ENCODE data around the gene SLC16A3.
"Not testable (repeated sequence)": the region's sequence is repeated elsewhere in the genome, so short reads cannot be mapped to it uniquely, and the experiment has no call there.

SLC16A3 gene

GRCh38 chr17:82247856-82248671 is 19.2 kb downstream of the SLC16A3 start:
- no peak for DNase-seq

- DNase-seq = no peak
Measured at GRCh38 chr17:82248815-82249674, 20.2 kb downstream of the SLC16A3 start.

DNA sequence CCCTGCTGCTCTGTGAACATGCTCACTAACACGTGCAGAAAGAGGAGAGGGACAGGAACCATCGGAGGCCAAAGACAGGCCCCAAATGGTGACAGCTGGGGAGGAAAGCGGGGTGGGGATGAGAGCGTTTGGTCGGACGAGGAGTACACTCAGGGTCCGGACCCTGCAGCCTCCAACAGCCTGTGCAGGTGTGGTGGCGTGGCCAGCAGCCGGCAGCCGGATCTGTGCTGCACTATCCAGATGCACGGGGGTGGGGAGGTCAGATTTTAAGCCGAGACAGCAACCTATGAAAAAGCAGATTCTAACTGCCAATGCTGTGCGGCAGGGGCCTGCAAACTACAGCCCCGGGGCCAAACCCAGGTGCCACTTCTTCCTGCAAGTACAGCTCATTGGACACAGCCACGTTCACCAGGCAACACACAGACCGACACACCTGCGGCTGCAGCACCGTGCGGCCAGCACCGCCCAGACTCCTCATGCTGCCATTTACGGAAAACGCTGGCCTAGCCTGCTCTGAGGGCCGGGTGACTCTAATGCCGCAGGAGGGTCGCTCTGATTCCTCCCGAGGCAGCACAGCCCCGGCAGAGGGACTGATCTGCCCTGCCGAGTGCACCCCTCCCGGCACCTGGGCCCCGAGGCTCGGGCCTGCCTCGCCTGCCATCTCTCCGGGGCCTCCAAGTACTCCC is 21.2 kb downstream of the SLC16A3 start:
- no peak for DNase-seq

- DNase-seq = no peak
Measured at GRCh38 chr17:82250868-82251500, 22.1 kb downstream of the SLC16A3 start.

GRCh38 chr17:82252511-82253178 is 23.8 kb downstream of the SLC16A3 start:
- no peak for DNase-seq

DNA sequence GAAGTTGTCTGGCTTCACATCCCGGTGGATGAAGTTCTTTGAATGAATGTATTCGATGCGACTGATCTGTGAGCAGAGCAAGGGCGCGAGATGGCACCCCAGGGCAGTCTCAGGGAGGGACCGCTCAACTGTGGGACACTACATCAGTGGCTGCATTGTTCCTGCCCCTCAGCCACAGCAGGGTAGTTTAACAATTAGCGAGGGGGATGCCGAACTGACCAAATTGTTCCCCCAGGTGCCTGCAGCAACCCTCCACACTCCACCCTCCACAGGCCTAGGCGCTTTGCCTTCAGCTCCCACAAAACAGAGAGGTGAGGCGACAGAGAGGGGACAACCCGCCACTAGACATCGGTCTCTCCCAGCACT is 24.3 kb downstream of the SLC16A3 start:
- no peak for DNase-seq

DNA sequence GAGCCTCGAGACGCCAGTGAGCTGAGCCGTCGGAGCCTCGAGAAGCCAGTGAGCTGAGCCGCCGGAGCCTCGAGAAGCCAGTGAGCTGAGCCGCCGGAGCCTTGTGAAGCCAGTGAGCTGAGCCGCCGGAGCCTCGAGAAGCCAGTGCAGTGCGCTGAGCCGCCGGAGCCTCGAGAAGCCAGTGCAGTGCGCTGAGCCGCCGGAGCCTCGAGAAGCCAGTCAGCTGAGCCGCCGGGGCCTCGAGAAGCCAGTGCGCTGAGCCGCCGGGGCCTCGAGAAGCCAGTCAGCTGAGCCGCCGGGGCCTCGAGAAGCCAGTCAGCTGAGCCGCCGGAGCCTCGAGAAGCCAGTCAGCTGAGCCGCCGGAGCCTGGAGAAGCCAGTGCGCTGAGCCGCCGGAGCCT is 25.3 kb downstream of the SLC16A3 start:
- DNase-seq = not testable (repeated sequence)

DNA sequence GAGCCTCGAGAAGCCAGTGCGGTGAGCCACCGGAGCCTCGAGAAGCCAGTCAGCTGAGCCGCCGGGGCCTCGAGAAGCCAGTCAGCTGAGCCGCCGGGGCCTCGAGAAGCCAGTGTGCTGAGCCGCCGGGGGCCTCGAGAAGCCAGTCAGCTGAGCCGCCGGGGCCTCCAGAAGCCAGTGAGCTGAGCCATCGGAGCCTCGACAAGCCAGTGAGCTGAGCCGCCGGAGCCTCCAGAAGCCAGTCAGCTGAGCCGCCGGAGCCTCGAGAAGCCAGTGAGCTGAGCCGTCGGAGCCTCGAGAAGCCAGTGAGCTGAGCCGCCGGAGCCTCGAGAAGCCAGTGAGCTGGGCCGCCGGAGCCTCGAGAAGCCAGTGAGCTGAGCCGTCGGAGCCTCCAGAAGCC is 25.9 kb downstream of the SLC16A3 start:
- not testable (repeated sequence) for DNase-seq

DNA sequence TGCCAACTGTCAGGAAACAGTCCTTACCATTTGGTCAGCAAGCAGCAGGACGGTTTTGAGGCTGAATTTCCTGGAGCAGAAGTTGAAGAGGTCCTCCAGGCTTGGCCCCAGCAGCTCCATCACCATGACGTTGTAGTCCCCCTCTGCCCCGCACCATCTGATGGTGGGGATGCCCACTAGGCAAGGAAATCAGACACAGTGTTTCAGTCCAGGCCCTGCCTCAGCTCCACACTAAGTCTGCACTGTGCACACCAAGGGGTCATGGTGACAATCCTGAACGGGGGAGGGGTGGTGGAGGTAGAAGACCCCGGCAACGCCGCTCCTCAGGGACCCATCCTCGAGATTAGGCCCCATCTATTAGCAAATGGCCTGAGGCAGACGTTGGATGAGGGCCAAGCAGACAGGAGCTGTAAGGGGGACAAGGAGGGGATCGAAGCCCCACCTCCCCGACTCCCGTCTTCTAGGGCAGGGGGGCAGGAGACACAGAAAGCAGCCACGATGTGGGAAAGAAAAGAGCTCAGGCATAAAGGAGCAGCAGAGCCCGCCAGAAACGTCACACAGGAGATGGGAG is 26.6 kb downstream of the SLC16A3 start:
- no peak for DNase-seq

DNA sequence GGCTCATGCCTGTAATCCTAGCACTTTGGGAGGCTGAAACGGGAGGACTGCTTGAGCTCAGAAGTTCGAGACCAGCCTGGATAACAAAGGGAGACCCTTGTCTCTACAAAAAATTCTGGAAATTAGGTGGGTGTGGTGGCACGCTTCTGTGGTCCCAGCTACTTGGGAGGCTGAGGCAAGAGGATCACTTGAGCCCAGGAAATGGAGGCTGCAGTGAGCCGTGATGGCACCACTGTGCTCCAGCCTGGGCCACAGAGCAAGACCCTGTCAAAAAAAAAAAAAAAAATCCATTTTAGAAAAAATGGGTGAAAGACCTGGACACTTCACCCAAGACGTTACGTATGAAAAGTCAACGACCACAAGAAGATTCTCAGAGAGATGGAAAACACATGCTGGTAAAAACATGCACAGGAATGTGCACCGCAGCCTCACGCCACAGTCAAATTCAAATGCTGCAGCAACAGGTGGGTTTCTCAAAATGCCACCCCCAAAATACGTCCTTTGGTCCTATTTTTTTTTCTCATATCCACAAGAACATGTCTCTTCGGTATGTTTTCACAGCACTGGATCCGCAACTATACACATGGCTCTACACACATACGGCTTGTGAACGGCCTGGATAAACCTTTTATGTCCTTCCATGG is 27.5 kb downstream of the SLC16A3 start:
- DNase-seq = no peak

DNA sequence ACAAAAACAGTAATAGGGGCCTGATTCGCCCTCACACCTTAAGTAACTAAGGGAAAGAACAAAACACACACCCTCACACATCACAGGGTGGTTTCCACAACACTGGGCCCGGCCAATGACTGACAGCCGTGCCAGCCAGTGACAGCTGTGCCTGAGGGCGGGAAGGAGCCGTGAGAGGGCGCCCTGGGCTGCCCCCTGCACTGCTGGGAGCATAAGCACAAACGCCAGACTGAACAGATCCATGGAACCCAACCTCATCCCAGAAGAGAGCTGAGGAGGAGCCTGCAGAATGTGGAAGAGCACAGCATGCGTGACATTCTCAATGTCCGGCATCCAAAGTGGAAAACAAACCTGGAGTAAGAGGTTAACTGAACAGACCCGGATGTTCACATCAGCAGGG is 28.6 kb downstream of the SLC16A3 start:
- DNase-seq = peak; percentile 47

DNA sequence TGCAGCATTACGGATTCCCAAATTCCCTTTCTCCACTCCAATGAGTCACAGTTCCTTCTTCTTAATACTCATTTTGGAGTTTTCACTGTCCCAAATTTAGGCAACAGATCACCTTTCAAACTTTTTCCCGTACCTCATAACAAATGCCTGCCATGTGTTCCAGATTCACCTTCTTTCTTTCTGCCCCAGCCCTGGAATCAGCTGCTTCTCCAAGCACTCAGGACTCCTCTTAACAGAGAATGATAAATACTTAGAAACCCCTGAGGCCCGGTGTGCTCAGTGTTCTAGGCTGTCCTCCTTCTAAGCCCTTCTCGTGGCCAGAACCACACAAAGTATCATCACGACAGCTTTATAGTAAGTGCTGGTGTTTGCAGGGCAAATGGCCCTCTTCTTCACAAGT is 29.7 kb downstream of the SLC16A3 start:
- DNase-seq = no peak

- not testable (repeated sequence) for DNase-seq
Measured at GRCh38 chr17:82259972-82260961, 31.4 kb downstream of the SLC16A3 start.

DNA sequence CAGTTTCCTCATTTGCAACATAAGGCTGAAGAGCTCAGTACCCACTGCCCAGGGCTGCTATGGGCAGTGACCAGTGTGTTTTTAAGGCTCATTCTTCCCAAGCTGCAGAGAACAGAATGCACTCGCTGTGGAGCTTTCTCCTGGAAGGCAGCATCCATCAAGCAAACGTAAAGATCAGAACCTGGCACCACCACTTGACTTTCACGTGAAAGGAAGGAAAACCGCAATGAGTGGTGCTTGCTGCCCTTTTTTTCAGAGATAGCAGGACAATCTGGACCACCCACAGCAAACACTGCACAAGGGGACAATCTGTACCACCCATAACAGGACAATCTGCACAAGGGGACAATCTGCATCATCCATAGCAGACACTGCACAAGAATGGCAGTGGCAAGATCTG is 33.5 kb downstream of the SLC16A3 start:
- no peak for DNase-seq

DNA sequence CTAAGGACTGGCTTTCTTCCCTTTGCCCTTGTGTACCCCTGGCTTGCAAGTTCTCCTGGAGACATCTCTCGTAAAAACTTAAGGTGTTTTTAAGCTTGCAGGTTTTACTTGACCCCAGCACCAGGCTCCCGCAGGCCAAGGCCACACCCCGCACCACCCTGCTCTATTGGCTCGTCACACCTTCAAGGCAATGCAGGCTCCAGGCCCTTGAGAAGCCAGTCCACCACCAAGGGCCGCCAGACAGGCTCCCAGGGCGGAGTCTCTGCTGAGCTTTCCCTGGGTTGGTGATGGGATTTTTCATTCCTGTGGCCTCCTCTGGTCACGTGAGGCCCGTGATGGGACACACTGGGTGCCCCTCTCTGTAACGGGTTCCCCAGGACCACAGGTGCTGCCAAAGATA is 34.8 kb downstream of the SLC16A3 start:
- DNase-seq = no peak

GRCh38 chr17:82266142-82266541 is 37.3 kb downstream of the SLC16A3 start:
- DNase-seq = no peak

DNA sequence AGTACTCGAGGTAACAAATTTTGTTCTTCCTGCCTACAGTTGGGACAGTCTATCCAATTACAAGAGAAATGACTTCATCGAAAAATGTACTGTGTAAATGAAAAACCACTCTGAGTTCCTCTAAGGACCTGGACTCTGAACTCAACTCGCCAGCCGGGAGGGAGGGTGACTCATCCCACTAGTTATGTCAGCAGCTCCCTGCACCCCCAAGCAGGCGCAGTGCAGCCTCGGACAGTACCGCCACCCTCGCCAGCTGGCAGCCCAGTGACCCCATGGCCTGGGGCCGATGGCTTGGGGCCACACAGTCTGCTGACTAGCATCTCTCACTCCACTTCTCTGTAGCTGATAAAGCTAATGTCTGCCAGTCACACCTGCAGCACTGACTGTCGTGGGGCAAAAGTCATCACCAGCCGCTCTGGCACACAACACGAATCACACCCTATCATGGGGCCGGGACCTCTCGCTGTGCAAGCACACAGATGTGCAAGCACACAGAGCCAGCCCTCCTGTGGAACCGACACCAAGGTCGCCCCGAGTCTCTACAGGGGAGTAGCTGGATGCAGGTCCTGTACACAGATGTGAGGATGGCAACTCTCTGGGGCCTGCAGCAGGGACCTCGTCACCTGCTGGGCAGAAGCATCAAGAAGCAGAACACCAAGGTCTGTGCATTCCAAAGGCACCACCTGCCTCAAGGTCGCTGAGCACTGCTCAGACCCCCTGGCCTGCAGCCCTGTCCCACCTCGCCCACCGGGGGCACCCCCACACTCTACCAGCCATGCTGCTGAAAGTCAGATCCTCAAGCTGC is 38.9 kb downstream of the SLC16A3 start:
- peak; percentile 36 for DNase-seq

- no peak for DNase-seq
Measured at GRCh38 chr17:82269138-82269881, 40.5 kb downstream of the SLC16A3 start.

Data from activated T-cell treated with anti-CD3 and anti-CD28 coated beads for 4 hours (primary cell).